ENCODE measurements around the gene SPATA2.
"Not testable (repeated sequence)": the region's sequence is repeated elsewhere in the genome, so short reads cannot be mapped to it uniquely, and the experiment has no call there.

Gene SPATA2

GRCh38 chr20:49882171-49882970, 33.0 kb downstream of the SPATA2 start:
- DNase-seq = no peak

- DNase-seq = no peak
These were observed 34.4 kb downstream of the SPATA2 start for GRCh38 chr20:49880724-49881445.

- no peak for DNase-seq
These were observed 35.2 kb downstream of the SPATA2 start for GRCh38 chr20:49880177-49880576.

- no peak for DNase-seq
These were observed 36.4 kb downstream of the SPATA2 start for GRCh38 chr20:49878977-49879376.

GRCh38 chr20:49877386-49877921, 37.9 kb downstream of the SPATA2 start:
- no peak for DNase-seq

- no peak for DNase-seq
These were observed 40.6 kb downstream of the SPATA2 start for GRCh38 chr20:49874696-49875095.

GRCh38 chr20:49872056-49872455, 43.3 kb downstream of the SPATA2 start:
- DNase-seq = no peak

- DNase-seq = no peak
These were observed 43.9 kb downstream of the SPATA2 start for GRCh38 chr20:49871391-49871948.

GRCh38 chr20:49870261-49870660, 45.1 kb downstream of the SPATA2 start:
- DNase-seq = no peak

- no peak for DNase-seq
These were observed 46.4 kb downstream of the SPATA2 start for GRCh38 chr20:49868964-49869363.

- no peak for DNase-seq
These were observed 46.8 kb downstream of the SPATA2 start for GRCh38 chr20:49868538-49868937.

- DNase-seq = no peak
These were observed 47.7 kb downstream of the SPATA2 start for GRCh38 chr20:49867453-49868215.

GRCh38 chr20:49866051-49866450, 49.3 kb downstream of the SPATA2 start:
- DNase-seq = no peak

- DNase-seq = no peak
These were observed 49.8 kb downstream of the SPATA2 start for GRCh38 chr20:49865559-49865958.

GRCh38 chr20:49863666-49864065, 51.7 kb downstream of the SPATA2 start:
- no peak for DNase-seq

- DNase-seq = no peak
These were observed 52.6 kb downstream of the SPATA2 start for GRCh38 chr20:49862607-49863200.

- not testable (repeated sequence) for DNase-seq
These were observed 54.1 kb downstream of the SPATA2 start for GRCh38 chr20:49861232-49861631.

- DNase-seq = no peak
These were observed 55.5 kb downstream of the SPATA2 start for GRCh38 chr20:49859807-49860206.

- no peak for DNase-seq
These were observed 56.3 kb downstream of the SPATA2 start for GRCh38 chr20:49859011-49859410.

- no peak for DNase-seq
These were observed 57.2 kb downstream of the SPATA2 start for GRCh38 chr20:49858076-49858585.

- no peak for DNase-seq
These were observed 58.4 kb downstream of the SPATA2 start for GRCh38 chr20:49856904-49857303.

- DNase-seq = no peak
These were observed 61.0 kb downstream of the SPATA2 start for GRCh38 chr20:49854190-49854875.
